Myometrial cell (primary cell): ENCODE data around the gene WNT2. TPM values are rescaled to one million over a fixed set of nuclear protein-coding genes. Genes with fewer than 3 reads are reported as not detected.

ENCODE experiments used
- total RNA-seq: library from RNA; depleted of rRNA; stranded (reverse); fragments of >200 nt; gene quantifications from 2 replicates; pipeline ENCODE4 v1.2.3, GENCODE V29; 2015

Gene WNT2
- 1.2 and 2.7 TPM in 2 replicates for total RNA-seq

GRCh38 chr7:117322741-117323304 is at the start of gene WNT2:
WNT2 (minus strand) TSS chr7:117323058; CDS start chr7:117322989, 69 bp downstream.

Other genes starting within 250 kb of the WNT2 start
- not detected in 2 replicates for gene ASZ1, start 104.4 kb upstream of the WNT2 start, total RNA-seq
- gene CFTR, start 157.0 kb upstream of the WNT2 start, total RNA-seq = under 0.01 TPM in 1 of 2 replicates, not detected in the other